CD1c-positive myeloid dendritic cell (primary cell): Measurements from ENCODE around the gene CHAD.
"Not testable (repeated sequence)": the region's sequence is repeated elsewhere in the genome, so short reads cannot be mapped to it uniquely, and the experiment has no call there.

Experiments used
- DNase-seq: peaks from one replicate; pipeline ENCODE4 v3.0.0-alpha.2; 2016; ENCODE audit errors: extremely low spot score

The CHAD gene

DNA sequence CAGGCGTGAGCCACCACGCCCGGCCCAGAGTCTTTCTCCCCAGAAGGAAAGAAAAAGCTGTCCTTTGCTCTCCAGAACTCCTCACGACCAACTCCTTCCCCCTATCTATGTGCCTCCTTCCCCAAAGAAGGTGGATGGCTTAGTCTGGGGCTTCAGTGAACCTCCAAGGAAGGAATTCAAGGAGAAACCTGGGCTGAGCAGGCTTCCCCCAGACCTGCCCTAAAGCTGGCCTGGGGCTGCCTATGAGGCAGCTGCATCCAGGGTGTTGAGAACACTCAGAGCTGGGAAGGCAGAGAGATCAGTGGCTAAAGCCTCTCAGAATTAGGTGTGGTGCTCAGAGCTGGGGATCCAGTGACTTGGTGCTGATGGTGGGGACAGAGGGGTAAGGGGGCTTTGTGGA, 38.9 kb downstream of the CHAD start:
- no peak for DNase-seq

DNA sequence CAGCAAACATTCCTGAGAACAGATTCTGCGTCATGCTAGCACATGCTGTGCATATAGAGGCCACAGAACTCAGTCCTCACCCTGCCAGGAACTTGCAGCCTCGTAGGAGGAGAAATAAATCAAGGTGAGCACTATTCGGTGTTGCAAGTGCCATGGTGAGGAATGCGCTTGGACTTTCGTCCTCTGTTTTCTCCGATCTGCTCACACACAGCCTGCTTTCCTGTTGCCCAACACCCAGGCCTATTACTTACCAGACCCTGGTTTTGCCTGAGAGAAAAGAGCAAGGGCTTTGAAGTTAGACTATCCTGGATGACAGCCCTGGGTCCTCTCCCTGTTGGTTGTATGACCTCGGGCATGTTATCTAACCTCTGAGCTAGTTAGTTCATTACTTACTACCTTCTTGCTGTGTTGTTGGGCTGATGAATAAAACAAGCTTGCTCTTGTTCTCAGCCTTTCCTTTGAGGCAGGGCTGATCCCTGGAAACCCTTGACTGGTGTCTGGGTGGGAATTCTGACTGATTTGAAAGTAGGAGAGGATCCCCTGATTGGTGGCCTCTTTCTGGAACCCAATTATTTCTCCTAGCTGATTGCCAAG, 39.8 kb downstream of the CHAD start:
- no peak for DNase-seq

DNA sequence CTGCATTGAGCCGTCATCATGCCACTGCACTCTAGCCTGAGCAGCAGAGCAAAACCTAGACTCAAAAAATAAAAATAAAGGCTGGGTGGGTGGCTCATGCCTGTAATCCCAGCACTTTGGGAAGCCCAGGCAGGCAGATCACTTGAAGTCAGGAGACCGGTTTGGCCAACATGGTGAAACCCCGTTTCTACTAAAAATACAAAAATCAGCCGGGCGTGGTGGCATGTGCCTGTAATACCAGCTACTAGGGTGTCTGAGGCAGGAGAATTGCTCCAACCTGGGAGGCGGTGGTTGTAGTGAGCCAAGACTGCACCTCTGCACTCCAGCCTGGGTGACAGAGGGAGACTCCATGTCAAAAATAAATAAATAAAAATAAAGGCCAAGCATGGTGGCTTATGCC, 40.6 kb downstream of the CHAD start:
- DNase-seq = not testable (repeated sequence)

DNA sequence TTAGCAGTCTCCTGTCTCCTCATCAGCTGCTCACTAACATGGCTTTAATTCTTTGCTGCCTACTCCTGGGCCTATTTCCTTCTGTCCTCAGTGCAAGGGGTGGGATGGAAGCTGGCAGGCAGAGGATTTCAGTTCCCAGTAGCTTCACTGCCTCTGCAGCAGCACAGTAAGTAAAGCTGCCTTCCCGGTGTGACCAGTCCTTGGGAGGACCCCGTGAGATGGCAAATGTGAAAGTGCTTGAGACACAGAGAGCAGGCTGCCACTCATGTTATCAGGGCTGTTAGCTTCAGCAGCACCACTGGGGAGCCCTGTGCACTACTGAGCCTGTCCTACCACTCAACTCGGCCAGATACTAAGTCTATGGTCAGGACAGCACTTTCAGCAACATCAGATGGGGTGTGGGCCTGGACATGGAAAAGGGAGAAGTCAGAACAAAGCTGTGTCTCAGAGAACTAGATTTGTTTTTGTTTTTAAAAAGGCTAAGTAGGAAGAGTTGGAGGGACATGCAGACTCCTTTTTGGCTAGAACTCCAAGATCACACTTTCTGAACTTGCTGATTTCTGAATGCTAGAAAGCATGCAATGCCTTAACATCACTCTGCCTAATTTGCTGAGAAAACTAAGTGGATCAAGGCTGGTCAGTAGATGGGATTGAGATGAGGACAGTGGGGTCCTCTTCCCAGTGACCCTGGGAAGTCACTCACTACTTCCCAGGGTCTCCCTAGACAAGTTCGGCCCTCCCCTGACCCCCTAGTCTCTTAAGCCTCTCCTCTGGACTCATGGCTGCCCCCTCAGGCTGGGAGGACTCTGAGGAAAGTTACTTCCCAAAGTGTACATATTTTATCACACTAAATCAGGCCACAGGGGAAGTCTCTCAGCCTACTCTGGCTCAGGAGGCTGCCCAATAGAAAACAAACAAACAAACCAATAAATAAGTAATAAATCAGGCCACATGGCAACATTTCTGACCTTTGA, 41.6 kb downstream of the CHAD start:
- peak; percentile 43 for DNase-seq

DNA sequence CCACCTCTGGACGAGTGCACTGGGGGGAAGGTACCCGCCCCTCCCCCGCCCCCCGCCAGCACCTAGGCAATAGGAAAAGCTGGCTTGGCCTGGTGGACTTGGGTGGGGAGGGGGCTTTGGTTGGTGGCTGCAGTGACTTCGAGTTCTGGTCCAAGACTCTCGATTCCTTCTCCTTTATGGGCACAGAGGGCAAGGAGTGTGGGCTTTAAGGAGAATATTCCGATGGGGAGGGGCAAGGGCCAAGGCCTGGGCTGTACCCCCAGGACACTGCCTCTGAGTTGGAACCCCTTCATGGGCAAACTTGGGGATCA, 42.3 kb downstream of the CHAD start:
- no peak for DNase-seq

DNA sequence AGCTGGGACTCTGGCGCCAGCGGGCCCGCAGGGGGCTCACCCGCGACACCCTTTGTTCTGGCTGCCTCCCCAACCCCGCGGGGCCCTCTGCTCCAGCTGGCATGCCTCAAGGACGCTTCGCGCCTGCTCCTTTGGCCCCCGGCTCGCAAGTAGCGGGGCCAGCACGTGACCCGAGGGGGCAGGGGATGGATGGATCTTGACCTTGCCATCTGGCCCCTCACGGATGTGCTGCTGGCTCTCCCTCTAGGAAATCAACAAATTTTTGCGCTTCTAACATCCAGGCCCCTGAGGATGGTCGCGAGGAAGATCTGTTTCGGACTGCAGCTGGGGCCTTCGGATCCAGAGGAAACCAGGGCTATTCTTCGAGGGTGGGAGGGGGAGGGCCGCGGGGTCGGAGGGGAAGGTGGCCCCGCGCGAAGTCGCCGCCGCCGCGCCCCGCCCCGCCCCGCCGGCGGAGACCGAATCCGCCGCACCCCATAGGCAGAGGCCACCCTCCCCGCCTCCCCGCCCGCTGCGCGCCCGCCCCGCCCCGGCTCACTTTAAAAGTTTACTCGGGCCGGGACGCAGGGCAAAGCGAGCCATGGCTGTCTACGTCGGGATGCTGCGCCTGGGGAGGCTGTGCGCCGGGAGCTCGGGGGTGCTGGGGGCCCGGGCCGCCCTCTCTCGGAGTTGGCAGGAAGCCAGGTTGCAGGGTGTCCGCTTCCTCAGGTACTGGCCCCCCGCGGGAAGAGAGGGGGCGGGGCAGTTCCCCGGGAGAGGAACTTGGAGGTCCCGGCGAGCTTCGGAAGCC, 42.8 kb downstream of the CHAD start, which contains the start of gene ACSF2:
ACSF2 (plus strand) TSS at position 537 of the 790 bp plus-strand sequence; CDS start at position 581, 44 bp downstream.
- peak; percentile 71 for DNase-seq

DNA sequence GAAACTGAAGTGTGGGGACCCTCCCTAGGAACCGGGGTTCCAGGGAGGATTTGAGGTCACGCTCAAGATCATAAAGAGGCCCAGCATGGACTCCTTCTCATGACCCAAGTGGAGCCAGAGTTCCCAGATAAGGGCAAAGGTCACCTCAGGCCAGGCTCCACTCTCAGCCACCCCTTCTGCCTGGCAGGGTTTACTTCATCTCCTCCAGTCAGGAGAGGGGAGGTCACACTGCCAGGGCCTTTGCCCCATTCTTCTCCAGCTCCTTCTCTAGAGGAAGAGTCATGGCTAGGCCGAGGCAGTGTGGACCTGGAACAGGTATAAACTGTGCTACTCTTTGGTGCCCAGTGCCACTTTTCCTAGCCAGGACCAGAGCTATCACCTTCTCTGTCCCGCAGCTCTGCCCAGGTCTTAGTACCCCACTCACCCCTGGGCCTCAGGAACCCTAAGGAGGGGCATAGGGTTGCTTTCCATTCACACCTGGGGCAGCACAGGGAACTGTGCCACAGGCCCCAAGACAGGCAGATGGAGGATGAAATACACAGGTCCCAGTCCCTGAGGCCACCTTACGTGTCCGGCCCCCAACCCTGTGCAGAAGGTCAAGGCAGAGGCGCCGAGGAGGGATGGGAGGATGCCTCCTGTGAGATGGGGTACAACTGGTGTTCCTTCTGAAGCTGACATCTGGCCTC, 43.5 kb downstream of the CHAD start:
- no peak for DNase-seq

DNA sequence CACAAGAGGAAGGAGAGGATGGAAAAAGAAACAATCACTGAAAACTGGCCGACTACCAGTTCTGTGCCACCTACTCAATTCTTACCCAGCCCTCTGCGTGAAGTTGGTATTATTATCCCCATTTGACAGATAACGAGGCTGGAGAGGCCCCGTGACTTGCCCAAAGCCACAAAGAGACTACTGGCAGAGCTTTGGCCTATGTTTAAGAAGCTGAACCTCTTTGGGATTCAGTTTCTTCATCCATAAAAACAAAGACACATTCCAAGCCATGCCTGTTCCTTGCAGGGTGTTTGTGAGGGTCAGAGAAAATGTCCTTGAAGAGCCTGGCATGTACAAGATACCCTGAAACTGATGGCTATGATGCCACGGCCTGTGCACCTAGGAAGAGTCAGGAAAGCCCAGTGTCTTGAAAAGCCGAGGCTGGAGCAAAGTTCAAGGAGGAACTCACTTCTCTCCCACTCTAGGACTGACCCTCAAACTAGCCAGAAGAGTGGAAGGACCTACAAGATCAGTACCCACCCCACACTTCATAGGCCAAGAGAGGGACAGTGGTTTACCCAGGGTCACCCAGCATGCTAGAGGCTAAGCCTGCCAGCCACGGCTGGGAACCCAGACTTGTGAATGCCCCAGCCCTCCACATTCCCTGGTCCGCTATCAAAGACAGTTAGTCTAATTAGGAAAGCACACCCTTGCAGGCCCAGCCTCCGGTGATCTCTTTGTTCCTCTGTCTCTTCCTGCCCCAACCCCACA, 44.3 kb downstream of the CHAD start:
- DNase-seq = no peak

DNA sequence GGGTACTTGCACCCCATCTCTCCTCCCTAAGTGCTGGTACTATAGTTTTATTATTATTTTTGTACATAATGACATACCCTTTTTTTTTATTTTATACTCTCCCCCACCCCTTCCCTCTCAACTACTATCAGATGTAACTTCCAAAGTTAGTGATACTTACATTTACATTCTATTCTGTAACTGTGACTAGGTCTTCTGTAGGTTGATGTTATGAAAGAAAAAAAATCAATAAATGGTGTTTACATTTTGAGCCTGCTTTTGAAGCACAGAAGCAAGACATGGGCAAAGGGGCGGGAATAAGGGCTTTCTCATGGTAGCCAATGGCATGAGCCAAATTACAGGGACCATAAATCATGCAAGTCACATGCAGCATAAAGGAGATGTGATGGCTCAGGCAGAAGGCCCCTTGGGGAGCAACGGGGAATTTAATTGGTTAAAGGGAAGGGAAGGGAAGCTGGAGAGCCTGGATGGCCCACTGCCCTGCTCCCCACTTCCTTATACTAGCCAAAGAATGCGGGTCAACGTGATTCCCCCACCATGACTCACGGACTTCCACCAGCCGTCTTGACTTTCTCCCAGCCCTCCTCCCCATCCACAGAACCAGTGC, 45.0 kb downstream of the CHAD start:
- peak; percentile 71 for DNase-seq

DNA sequence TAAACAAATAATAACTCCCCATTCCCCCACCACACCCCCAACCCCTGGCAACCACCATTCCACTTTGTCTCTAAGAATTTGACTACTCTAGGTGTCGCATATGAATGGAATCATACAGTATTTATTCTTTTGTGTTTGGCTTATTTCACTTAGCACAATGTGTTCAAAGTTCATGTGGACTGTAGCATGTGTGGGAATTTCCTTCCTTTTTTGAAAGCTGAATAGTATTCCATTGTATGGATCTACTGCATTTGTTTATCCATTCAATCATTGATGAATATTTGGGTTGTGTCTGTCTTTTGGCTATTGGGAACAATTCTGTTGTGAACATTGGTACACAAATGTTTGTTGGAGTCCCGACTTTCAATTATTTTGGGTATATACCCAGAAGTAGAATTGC, 45.9 kb downstream of the CHAD start:
- DNase-seq = no peak

DNA sequence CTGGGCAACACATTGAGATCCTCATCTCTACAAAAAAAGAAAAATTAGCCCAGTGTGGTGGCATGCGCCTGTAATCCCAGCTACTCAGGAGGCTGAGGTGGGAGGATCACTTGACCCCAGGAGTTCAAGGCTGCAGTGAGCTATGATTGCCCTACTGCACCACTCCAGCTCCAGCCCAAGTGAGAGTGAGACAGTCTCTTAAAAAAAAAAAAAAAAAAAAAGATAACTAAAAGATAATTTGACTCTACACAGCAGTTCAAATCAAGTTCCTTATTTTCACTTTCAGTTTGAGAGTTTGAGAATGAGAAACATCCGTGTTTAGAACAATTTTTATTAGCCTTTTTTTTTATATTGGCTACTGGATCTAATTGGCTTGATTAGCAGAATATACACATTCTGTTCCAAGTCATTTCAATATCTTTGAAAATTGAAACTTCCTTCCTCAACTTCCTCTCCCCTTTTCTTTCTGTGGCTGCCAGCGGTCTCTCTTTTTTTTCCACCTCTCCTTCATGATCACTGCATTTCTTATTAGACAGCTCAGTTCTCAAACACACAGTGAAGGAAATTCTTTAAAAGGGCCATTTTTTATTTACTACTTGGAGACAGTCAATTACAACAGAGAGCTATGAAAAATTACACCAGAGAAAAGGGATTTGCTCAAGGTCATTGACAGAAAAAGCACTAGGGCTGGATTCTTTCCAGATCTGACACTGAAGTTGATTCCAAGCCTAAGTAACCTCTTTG, 47.2 kb downstream of the CHAD start:
- peak; percentile 72 for DNase-seq

DNA sequence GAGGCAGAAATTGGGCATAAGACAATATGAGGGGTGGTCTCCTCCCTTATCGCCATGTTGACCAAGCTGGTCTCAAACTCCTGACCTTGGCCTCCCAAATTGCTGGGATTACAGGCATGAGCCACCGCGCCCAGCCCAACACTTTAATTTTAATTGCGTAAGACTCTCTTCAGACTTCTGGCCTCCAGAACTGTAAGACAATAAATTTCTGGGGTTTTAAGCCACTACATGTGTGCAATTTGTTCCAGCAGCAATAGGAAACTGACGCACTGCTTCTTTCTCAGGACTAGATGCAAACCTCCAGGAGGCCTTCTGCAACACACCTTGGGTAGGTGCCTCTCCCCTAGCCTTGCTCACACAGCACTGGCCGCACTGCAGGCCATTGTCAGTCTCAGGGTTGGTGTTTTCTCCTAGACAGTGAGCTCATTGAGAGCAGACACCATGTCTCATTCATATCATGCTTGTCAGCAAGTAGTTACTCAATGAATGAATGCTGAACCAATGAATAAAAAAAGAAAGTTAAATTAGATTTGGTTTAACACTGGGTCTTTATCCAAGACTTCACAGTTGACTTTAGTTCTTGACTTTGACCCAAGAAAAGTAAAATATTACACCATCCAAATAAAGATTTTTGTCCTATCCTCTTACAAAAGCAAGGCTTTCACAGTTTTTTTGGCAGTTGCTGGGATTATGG, 48.1 kb downstream of the CHAD start:
- DNase-seq = no peak

DNA sequence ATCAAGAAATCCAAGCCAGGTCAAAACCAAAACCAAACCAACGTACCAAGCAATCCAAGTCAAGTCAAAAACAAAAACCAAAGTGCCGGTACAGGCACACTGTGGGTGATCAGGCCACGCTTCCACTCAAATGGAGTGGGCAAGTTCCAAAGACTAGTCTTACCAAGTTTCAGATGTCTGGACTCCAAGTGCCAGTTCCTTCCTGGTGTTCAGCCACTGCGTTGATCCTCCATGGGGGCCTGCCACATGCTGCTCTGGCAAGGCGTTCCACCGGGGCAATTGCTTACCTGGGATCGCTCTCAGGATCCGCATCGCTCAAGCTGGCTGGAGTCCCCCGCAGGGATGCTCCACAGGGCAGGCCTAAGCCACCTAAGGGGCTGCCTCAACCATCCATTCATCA, 49.1 kb downstream of the CHAD start:
- not testable (repeated sequence) for DNase-seq

DNA sequence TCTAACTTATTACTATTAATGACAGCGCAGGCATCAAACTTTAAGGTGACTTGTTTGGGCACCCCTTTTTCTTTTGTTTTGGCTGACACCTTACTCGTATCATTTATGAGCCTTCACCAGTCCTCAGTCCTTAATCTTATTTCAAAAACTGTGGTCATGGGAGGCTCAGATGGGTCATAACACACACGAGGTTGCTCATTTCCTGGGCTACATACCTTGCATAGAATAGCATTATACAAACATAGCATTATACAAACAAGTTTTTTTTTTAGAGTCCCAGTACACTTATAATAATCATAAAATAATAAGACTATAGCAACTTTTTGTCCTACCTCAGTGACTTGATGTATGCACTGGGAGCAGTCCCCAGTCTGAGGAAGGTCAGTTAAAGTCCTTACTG, 53.9 kb downstream of the CHAD start:
- DNase-seq = no peak
